Upper lobe of right lung (tissue), 1 donor: Measurements from ENCODE around the gene MAFF. TPM values are rescaled to one million over a fixed set of nuclear protein-coding genes. Genes with fewer than 3 reads are reported as not detected.

Experiments
- ATAC-seq: fragments of 200-7000 bp; cut with Tn5 transposase; one replicate; pipeline ENCODE4 v1.9.1; 2020; ENCODE audit warnings: mild to moderate bottlenecking, moderate library complexity
- DNase-seq: peaks from one replicate; pipeline ENCODE4 v3.0.0-alpha.2; 2020
- H3K27ac ChIP-seq: fragments of 200-600 bp; one replicate; pipeline ENCODE4 v1.8.0; 2022
- H3K27me3 ChIP-seq: fragments of 200-600 bp; one replicate; pipeline ENCODE4 v1.8.0; 2022; ENCODE audit warnings: mild to moderate bottlenecking
- H3K36me3 ChIP-seq: fragments of 200-600 bp; one replicate; pipeline ENCODE4 v1.8.0; 2022
- H3K4me1 ChIP-seq: fragments of 200-600 bp; one replicate; pipeline ENCODE4 v1.8.0; 2022
- H3K4me3 ChIP-seq: fragments of 200-600 bp; one replicate; pipeline ENCODE4 v1.8.0; 2022; ENCODE audit warnings: mild to moderate bottlenecking
- H3K9me3 ChIP-seq: fragments of 200-600 bp; one replicate; pipeline ENCODE4 v1.8.0; 2022
- CTCF ChIP-seq: fragments of 200-600 bp; IDR thresholded peaks from one replicate; pipeline ENCODE4 v1.8.0; 2022; ENCODE audit warnings: antibody characterized with exemption
- intact Hi-C: fragments of 100-400 bp; cut with DNase I; formaldehyde crosslinking; loops from one replicate; pipeline ENCODE4 v1.11.0; 2022
- total RNA-seq: library from RNA; stranded (reverse); fragmentation: NEBNext Ultra II Directional; extraction: Animal tissue kit (Norgen Biotek cat#: 25700); gene quantifications from one replicate; pipeline ENCODE4 v1.2.1, GENCODE V29; 2021
- donor health status: DM: no; HTN: yes; CAD: no; lungs with severe emphysema.

Gene MAFF
- total RNA-seq, 1 donor from 2014 or later = 48.9 TPM

GRCh38 chr22:38251341-38251692, 49.5 kb downstream of the MAFF start:
- Histone ChIP-seq H3K9me3 (no peaks in the 10 kb centered on the region), H3K27me3 (no peaks in the 10 kb centered on the region), H3K27ac (no peak overlapping the region), H3K36me3 (peaks cover 16% of the 10 kb centered on the region), H3K4me1 (peaks cover 28% of the 10 kb centered on the region), H3K4me3 (no peak overlapping the region)
- ATAC-seq (no peak), DNase-seq (no peak)
- TF ChIP-seq CTCF = no peak
- intact Hi-C loops = no loop called here

- TF ChIP-seq CTCF = no peak
- no peaks in the 10 kb centered on the region for H3K9me3 ChIP-seq
- no peak for ATAC-seq
- peaks cover 47% of the 10 kb centered on the region for H3K4me1 ChIP-seq
- H3K27me3 ChIP-seq = no peaks in the 10 kb centered on the region
- intact Hi-C loops = no loop called here
- H3K4me3 ChIP-seq = no peak overlapping the region
- no peak for DNase-seq
- H3K27ac ChIP-seq = no peak overlapping the region
- no peaks in the 10 kb centered on the region for H3K36me3 ChIP-seq
These were observed 53.9 kb downstream of the MAFF start for GRCh38 chr22:38255697-38256096.

- Histone ChIP-seq H3K27me3 (no peaks in the 10 kb centered on the region), H3K4me3 (no peak overlapping the region), H3K9me3 (no peaks in the 10 kb centered on the region), H3K27ac (peak overlapping the region; percentile 48), H3K36me3 (no peaks in the 10 kb centered on the region), H3K4me1 (peaks cover 50% of the 10 kb centered on the region)
- intact Hi-C loops = no loop called here
- DNase-seq (no peak), ATAC-seq (no peak)
- no peak for TF ChIP-seq CTCF
These were observed 55.4 kb downstream of the MAFF start for GRCh38 chr22:38257181-38257580.

- ATAC-seq = no peak
- Histone ChIP-seq H3K4me3 (no peak overlapping the region), H3K36me3 (no peaks in the 10 kb centered on the region), H3K27me3 (no peaks in the 10 kb centered on the region), H3K4me1 (peaks cover 53% of the 10 kb centered on the region), H3K9me3 (no peaks in the 10 kb centered on the region), H3K27ac (peak overlapping the region; percentile 48)
- intact Hi-C loops = no loop called here
- no peak for DNase-seq
- TF ChIP-seq CTCF = no peak
These were observed 56.0 kb downstream of the MAFF start for GRCh38 chr22:38257650-38258250.

GRCh38 chr22:38258895-38259294, 57.1 kb downstream of the MAFF start:
- H3K4me1 ChIP-seq = peaks cover 55% of the 10 kb centered on the region

More at GRCh38 chr22:38258895-38259294, 57.1 kb downstream of the MAFF start:
- TF ChIP-seq CTCF = no peak
- no peak overlapping the region for H3K4me3 ChIP-seq
- peaks cover 7% of the 10 kb centered on the region for H3K36me3 ChIP-seq
- no peak for DNase-seq
- H3K27me3 ChIP-seq = no peaks in the 10 kb centered on the region
- ATAC-seq = no peak
- H3K27ac ChIP-seq = peak overlapping the region; percentile 55
- no peaks in the 10 kb centered on the region for H3K9me3 ChIP-seq
- intact Hi-C loops = no loop called here
